ENCODE data around the gene RSPRY1.

GRCh38 chr16:57186872-57187854 is 1.0 kb downstream of the RSPRY1 start:
- TF ChIP-seq CTCF (IDR thresholded peaks at IDR 0.05) (no peak), EZH2phosphoT487 (IDR thresholded peaks at IDR 0.05) (no peak), EZH2 (IDR thresholded peaks at IDR 0.05) (no peak)

All from neural progenitor cell (in vitro differentiated cells).